NCI-H146 treated with DMSO at 0.1 percent for 48 hours (cell line): ENCODE data around the gene MORC2.

Source experiments
- DNase-seq: peaks from one replicate; lab custom pipeline; 2025; ENCODE audit not compliant: unreplicated experiment; lab: John Stamatoyannopoulos, UW

The MORC2 gene

GRCh38 chr22:30875481-30876215 is 92.9 kb downstream of the MORC2 start:
- DNase-seq, result no peak
